ENCODE measurements around the gene TRIM66.

The TRIM66 gene

DNA sequence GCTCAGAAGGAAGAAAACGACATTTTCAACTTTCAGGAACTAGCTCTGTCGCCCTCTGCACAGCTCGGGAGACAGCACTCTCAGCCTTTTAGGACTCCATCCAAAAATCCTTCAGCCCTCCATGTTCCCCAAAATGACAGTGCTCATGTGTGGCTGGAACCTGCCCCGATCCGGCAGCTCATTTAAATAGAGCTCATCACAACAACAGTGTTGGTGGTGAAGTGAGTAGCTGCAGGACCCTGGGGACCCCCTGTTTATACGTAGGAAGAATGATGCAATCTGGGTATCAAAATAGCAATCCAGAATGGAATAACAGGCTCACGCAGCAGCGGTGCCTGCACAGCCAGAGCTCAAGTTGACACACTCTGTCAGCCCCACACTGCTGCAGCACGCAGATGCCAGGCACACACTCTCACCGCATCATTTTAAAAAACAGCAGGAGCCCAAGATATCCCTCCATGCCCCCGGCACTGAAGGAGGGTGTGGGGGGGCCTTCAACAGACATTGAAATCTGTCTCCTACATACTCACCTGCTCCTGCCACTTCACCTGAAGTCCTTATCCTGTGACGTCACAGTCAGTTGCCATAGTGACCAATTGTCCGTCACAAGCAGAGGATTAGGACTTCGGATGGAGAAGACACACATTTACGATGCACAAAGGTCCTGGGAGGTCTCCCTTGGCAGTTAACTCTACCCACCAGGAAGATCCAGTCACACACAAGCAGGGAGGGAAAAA is 24.0 kb downstream of the TRIM66 start:
- no peak for DNase-seq (ENCODE audit: low read depth)

DNA sequence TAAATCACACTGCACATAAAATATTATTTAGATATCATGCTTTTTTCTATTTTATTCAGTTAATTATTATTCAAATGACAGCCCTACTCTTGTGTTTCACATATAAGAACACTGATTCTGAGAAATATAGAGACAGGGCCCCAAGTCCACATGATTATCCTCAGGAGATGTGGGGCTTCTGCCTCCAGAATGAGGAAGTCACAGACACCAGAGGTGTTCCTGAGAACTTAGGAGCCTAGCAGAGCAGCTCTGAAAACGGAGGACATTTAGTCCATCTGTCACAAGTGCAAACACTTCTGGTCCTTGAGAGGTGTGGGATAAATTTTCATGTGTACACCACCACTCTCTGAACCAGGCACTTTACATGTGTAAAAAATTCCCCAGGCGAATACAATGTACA is 26.2 kb downstream of the TRIM66 start:
- DNase-seq (ENCODE audit: low read depth) = no peak

DNA sequence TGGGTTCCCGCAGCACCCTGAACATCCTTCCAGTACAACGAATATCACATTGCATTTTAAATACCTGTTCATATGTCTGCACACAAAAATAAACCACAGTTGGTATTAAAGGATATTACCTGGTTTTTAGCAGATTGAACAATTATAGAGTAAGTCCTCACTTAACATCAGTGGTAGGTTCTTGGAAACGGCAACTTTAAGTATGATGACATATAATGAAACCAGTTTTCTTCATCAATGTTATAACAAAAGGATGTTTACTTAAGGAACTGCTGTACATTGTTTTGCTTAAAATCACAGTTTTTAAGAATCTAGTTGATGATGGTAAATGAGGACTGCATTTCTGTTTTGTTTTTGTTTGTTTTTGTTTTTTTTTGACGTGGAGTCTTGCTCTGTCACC is 28.0 kb downstream of the TRIM66 start:
- DNase-seq (ENCODE audit: low read depth) = no peak

DNA sequence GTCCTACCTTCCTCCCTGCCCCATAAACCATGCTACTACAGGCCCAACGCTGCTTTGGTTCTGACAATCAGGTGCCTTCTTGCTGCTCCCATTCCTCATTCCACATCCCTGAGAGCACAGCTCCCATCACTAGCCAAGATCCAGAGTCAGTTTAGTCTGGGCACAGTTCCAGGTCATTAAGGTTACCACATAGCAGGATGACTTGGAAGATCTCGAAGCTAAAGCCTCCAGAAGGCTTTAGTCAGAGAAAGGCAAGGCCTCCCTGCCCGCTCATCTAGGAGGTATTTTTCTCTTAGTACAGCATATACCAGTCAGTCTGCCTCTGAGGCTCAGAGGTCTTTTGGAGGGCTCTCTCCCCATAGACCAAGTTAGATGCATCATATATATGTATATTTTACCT is 30.3 kb downstream of the TRIM66 start:
- DNase-seq (ENCODE audit: low read depth) = no peak

DNA sequence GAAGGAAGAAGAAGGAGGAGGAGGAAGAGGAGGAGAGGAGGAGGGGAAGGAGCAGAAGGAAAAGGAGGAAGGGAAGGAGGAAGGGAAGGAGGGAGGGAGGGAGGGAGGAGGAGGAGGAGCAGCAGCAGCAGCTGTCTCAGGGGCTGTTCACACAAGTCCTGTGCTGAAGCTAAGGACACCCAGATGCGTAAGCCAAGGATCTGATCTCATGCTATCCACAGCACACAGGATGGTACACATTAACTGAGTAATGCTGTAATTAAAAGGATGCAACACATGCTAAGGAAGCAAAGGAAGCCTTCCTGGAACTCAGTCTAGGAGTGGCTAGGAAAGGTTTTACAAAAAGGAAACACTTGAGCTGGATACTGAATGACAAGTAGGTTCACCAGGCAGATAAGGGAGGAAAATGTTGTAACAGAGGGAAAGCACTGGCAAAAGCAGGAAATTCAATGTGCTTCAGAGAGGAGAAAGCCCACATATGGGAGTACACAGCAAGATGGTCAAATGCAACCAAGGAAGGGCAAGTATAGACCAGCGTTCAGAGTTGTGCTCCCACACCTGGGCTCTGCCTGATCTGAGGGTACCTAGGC is 32.0 kb downstream of the TRIM66 start:
- DNase-seq (ENCODE audit: low read depth) = no peak

DNA sequence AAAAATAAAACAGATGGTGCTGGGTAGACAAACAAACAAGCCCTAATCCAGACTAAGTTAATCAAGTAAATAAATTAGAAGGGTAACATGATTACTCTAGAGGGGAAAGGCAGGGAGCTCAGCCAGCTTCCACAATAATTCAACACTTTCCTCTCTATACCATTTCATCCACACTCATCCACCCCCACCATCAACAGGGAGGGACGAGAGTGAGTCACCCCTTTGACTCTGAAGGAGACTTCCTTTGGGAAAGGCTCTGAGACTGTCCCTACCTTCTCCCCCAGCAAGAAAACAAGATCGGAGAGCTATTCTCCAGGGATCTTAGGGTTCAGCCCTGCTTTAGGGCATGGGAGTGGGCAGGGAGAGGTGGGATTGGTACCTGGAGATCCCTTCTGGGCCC is 33.1 kb downstream of the TRIM66 start:
- DNase-seq (ENCODE audit: low read depth) = no peak

DNA sequence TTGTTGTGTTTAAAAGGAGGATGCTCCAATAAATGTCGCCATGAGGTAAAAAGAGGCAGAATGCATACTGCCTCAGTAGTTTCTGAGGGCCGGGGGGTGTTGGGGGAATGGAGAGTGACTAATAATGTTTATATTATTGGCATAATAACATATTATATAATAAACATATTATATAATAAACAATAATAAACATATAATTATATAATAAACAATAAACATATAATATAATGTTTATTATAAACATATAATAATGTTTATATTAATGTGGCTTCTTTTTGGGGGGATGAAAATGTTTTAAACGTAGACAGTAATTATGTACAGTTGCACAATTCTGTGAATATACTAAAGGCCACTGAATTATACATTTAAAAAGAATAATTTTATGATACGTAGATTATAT is 35.6 kb downstream of the TRIM66 start:
- DNase-seq (ENCODE audit: low read depth) = no peak

DNA sequence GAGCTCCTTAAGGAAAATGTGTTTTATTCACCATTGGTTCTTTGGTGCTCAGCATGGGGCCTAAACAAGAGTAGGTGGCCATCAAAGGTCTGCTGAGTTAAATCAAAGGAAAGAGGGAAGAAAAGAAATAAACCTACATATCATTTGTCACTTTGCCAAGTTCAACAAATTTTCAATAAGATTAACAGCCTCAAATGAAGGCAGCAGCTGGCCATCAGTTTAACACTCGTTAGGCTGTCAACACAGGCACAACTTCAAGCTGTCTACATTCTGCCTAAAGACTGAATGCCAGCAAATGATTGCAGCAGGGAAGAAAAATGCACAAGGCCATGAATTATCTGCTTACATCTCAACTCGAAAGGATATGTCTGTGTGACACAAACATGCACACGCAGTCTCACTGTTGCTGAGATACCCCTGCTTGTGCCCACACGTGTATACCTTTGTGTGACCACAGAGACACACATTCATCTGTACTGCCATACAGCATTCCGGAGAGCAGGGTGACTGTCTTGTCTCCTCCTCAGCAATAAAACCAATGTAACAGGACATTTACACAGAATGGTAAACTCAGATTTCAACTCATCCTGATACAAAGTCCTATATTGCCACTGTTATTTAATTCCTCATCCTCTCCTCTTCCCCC is 40.1 kb downstream of the TRIM66 start:
- no peak for DNase-seq (ENCODE audit: low read depth)

DNA sequence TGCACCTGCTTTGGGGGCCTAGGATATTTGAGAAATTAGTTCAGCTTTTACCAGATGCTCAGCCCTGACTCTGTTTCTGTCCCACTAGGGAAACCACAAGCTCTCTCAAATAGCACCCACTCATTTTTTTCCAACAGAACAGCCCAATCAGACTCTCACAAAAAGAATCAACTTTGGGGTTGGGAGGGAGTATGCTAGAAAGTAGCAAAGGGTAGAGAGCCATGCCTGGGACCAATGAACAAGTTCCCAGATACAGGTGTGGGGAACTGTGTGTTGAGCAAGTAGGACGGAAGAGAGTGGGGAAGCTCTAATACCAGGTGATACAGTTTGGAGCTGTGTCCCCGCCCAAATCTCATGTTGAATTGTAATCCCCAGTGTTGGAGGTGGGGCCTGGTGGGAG is 41.1 kb downstream of the TRIM66 start:
- DNase-seq (ENCODE audit: low read depth) = no peak

DNA sequence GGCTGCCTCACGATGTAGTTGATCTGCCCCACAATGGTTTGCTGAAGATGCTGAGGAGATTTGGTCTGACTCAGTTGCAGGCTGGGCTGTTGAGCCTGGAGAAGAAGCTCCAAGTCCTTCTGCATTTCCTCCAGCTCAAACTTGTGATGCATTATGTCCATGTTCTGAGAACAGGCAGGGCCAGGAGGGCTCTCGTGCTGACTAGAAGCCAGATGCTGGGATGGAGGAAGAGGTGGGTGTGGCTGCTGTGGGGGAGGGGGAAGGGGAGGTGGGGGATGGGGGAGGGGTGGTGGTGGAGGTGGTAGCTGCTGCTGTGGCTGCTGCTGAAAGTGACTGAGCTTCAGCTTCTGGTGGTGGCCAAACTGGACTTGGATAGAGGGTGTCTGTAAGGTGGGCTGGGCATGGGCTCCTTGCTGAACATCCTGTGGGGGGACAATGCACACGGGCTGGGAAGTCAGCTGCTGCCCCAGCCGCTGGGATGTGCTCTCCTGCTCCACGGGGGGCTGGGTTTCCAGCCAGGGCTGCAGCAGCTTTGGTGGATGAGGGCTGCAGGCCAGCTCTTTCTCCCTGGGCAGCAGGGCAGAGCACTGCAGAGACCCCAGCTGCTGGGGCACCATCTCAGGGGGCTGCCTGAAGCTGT is 42.1 kb downstream of the TRIM66 start:
- no peak for DNase-seq (ENCODE audit: low read depth)

DNA sequence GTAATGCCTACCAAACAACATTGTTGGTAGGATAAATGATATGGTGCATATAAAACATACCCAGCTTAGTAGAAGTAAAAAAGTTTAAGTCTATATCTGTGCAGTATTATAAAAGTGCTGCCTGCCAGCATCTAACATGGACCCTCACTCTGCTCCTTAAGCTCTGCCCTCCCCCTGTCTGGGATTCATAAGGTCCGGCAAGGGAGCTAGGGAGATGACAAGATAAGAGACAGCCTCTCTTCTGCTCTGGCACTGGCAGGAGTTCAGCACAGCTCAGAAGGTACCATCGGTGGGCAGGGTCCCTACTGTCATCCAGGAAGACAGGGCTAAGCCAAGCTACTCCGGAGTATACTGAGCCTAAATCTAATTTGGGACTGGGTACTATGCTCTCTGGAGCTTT is 42.8 kb downstream of the TRIM66 start:
- no peak for DNase-seq (ENCODE audit: low read depth)

DNA sequence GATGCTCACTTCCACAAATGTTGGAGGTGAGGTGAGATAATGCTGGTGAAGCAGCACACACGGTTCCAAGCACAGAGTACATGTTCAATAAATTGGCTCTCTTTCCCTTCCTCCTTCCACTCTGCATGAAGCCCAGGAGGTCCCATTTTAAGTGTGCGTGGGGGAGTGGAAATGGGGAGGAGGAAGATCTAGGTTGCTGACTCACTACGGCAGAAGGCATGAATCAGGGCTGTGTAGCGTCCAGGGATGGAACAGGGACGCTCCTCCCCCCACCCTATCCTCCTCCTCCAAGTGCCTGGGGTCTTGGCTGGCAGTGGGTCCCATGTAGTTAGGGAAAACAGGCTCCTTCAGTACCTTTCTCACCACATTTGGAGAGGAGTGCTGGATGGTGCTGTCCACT is 44.2 kb downstream of the TRIM66 start:
- DNase-seq (ENCODE audit: low read depth) = no peak

DNA sequence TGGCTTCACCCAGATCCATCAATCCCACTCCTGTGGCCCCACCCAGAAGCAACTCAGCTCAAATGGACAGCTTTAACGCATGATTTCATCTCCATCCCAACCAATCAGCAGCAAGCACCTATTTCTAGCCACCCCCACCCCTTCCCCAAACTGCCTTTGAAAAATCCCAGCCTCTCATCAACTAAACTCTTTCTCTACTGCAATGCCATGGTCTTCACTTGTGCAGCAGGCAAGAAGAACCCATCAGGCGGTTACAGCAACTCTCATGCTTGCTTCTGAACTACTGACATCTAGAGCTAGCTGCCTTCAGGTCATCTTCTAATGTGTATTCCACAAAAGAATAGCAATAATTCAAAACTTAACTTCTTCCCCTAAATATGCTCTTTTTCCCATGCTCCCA is 46.3 kb downstream of the TRIM66 start:
- DNase-seq (ENCODE audit: low read depth) = no peak

DNA sequence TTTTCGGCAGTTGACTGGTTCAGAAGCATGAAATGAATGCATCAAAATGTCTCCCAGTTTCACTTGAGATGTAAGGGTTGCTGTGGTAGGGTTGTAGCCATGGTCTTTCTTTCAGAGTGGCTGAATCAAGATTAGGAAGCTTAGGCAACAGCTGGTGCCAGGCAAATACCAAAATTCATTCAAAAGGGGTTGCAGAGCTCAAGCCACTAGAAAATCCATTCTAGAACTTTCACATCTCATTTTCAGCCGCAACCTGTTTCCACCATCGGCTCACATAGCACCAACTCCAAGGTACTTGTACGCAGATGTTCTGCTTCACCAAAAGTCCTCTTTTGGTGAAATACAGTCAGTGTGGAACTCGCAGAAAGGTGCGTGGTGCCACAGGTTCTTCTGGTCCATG is 48.0 kb downstream of the TRIM66 start:
- DNase-seq (ENCODE audit: low read depth) = no peak

DNA sequence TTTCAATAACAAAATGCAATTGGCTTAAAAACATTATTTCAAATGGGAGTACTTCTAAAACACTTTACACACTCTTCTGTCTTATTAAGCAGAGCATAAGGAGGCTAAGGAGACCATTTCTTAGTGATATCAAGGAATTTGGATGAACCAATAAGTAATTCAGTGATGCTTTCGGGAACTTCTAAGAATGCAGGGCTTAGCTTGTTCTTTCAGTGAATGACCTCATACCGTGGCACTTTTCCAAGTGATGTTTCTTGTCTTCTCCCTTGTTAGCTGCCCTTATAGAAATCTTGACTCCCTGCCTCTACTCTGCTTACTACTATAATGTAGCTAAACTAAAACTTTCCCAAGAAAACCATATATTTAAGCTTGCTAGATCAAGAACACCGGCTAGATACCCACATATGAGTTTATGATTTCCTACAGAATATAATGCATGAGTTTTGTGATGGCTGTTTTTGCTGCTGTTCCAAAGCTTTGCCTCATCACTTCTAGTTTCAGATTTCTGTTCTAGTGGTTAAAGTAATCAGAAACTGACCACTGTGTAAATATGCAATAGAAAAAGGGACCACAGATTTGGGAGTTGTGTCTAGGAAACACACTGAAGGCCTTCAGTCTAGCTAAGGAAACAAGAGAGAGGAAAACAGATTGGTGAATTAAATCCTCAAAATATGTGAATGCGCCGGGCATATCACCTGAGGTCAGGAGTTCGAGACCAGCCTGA is 50.9 kb downstream of the TRIM66 start:
- no peak for DNase-seq (ENCODE audit: low read depth)

DNA sequence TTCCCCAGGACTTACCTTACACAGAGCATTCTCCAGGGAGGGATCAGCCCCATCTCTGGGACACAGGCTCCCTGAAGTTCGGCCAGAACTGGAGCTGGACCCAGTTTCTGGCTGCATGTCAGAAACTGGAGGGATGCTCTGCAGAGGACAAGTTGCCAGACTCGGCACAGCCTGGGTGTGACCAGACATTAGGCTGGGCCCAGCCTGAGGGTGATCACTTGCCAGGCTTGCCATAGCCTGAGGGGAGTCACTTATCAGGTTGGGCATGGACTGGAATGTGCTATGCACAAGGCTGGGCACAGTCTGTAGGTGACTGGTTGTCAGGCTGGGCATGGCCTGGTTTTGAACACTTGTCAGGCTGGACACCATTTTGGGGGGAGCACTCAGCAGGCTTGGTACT is 57.8 kb downstream of the TRIM66 start:
- no peak for DNase-seq (ENCODE audit: low read depth)

DNA sequence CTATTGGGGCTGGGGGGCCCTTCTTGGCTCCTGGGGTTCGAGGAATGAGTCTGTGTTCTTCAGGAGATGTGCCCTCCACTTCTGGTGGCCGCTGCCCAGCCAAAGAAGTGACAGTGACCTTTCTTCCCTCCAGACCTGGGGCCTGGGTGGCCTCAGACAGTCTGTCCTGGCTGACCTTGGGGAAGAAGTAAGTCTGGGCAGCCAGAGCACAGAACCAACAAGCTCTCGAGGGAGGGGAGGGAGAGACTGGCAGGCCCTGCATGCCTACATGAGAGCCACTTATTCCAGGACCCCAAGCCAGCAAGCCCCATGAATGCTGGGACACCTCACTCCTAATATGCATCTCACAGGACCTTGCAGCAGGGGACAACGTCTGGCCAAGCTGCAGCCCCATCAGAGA is 61.3 kb downstream of the TRIM66 start:
- no peak for DNase-seq (ENCODE audit: low read depth)

DNA sequence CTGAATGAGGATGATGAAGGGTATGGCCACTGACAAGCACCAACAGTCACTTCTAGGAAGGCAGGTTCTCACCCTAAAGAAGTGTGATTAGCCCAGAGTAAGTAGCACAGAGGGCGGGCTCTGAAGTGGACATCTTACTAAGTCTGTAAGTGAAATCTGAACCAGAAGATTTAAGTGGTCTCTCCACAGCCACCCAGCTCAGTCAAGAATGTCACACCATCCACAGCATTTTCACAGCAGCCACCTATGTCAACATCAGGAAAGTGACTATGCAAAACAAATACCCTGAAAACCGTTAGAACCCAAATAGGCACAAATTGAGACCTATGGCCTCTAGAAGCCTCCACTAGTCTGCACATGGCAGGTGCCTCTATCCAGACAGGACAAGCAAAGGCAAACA is 65.4 kb downstream of the TRIM66 start:
- no peak for DNase-seq (ENCODE audit: low read depth)

DNA sequence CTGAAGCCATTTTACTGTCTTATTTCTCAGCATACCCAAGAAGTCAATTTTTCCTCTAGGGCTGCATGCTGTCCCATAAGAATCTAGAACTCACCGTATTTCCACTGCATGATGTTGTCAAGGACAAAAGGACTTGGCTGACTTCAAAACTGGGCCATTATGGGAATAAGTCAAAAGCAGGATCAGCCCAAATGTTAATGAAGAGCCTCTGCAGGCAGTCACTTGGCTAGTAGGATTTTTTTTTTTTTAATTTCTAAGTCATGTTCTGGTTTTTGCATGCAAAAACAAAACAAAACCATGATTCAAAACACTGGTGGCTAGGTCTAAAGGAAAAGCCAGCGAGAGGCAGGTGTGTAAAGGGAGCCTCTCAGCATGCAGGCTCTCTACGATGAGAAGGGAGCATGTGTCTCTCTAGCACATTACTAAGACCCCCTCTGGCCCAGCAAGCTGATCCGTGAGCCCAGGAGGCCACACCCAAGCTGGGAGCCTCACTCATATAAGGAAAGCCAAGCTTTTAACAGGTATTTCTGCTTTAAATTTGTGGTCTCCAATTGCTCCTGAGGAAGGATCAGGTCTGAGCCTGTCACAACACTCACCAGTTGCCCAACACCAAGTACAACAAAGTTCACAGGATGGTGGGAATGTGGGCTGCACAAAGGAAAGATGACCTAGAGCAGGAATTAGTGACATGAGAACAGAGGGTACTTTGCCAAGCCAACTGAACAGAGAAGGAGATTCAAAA is 67.0 kb downstream of the TRIM66 start:
- no peak for DNase-seq (ENCODE audit: low read depth)

DNA sequence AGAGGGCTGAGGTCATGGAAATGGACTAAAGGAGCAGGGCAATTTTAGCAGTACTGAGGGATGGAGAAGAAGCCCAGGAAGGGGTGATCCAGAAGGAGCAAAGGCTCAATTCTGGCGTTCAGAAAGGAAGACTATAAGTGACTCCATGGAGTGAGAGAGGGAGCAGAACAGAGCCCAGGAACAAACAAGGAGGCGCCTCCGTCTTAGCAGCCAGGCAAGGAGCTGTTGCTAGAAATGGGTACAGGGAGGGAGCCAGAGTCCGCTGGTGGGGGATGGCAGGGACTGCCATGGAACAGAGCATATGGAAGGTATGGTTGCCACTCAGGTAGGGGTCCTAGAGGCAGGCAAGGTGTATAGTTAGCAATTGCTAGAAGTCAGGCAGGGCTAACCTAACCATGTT is 68.0 kb downstream of the TRIM66 start:
- no peak for DNase-seq (ENCODE audit: low read depth)

DNA sequence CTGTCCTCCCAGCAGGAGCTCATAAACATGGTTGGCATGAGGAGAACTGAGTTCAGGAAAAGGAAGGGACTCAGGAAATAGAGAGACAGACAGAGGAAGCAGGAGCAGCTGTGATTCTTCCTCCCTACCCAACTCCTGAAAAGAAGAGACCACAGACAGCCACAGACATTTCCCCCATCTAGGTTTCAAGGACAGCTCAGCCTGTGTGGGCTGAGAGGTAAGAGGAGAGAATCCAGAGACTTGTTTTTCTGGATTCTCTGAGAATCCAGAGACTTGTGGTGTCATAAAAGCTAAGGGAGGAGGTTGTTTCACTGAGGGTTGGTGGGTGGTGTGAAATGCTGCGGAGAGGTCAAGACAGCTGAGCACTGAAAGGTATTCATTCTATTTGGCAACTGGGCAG is 69.4 kb downstream of the TRIM66 start:
- DNase-seq (ENCODE audit: low read depth) = no peak

DNA sequence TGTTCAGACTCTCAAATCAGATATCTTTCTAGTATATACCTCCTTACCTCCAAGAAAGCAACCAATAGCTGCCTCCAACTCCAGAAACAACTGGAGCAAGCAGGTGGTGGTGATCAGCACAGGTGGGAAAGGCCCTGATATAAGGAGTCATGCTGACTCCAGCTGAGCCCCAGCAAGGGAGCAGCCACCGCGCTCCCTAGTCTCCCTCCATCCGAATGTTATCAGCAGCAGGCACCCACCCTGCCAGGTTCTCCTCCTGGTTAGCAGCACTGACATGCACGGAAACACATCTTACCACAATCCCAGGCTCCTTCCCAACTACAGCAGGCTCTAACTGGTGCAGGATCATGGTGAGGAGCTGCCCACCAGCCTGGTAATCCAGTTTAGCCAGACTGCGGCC is 69.9 kb downstream of the TRIM66 start:
- no peak for DNase-seq (ENCODE audit: low read depth)

All from T follicular helper cell (primary cell).